OCI-M2 (cell line): ENCODE results near the gene PRKD1.
"Not testable (repeated sequence)": the region's sequence is repeated elsewhere in the genome, so short reads cannot be mapped to it uniquely, and the experiment has no call there.

Source experiments
- DNase-seq: peaks from one replicate; lab custom pipeline; 2025; ENCODE audit not compliant: unreplicated experiment; lab: John Stamatoyannopoulos, UW

PRKD1 gene

GRCh38 chr14:29802211-29802610 is 125.4 kb downstream of the PRKD1 start:
- no peak for DNase-seq

- DNase-seq = no peak
These were observed 126.7 kb downstream of the PRKD1 start for GRCh38 chr14:29800961-29801360.

- DNase-seq = no peak
These were observed 128.1 kb downstream of the PRKD1 start for GRCh38 chr14:29799464-29800095.

- no peak for DNase-seq
These were observed 128.8 kb downstream of the PRKD1 start for GRCh38 chr14:29798811-29799210.

GRCh38 chr14:29798108-29798663 is 129.5 kb downstream of the PRKD1 start:
- DNase-seq = no peak

GRCh38 chr14:29796853-29797252 is 130.8 kb downstream of the PRKD1 start:
- DNase-seq = no peak

- no peak for DNase-seq
These were observed 138.2 kb downstream of the PRKD1 start for GRCh38 chr14:29789475-29789874.

GRCh38 chr14:29788093-29788492 is 139.6 kb downstream of the PRKD1 start:
- no peak for DNase-seq

GRCh38 chr14:29783556-29783955 is 144.1 kb downstream of the PRKD1 start:
- no peak for DNase-seq

GRCh38 chr14:29782041-29782440 is 145.6 kb downstream of the PRKD1 start:
- DNase-seq = no peak

- DNase-seq = not testable (repeated sequence)
These were observed 150.5 kb downstream of the PRKD1 start for GRCh38 chr14:29777142-29777541.

GRCh38 chr14:29773990-29774389 is 153.7 kb downstream of the PRKD1 start:
- DNase-seq = no peak

- DNase-seq = no peak
These were observed 164.2 kb downstream of the PRKD1 start for GRCh38 chr14:29763342-29763858.

GRCh38 chr14:29759521-29760340 is 167.9 kb downstream of the PRKD1 start:
- no peak for DNase-seq

- no peak for DNase-seq
These were observed 169.9 kb downstream of the PRKD1 start for GRCh38 chr14:29757711-29758233.

- no peak for DNase-seq
These were observed 170.4 kb downstream of the PRKD1 start for GRCh38 chr14:29757188-29757680.

GRCh38 chr14:29756019-29756385 is 171.6 kb downstream of the PRKD1 start:
- DNase-seq = no peak

GRCh38 chr14:29755311-29756018 is 172.2 kb downstream of the PRKD1 start:
- no peak for DNase-seq

GRCh38 chr14:29754134-29754533 is 173.5 kb downstream of the PRKD1 start:
- no peak for DNase-seq

GRCh38 chr14:29752221-29752923 is 175.3 kb downstream of the PRKD1 start:
- no peak for DNase-seq
